ENCODE data around the gene MYO1D.
"Not testable (repeated sequence)": the region's sequence is repeated elsewhere in the genome, so short reads cannot be mapped to it uniquely, and the experiment has no call there.

Gene MYO1D

DNA sequence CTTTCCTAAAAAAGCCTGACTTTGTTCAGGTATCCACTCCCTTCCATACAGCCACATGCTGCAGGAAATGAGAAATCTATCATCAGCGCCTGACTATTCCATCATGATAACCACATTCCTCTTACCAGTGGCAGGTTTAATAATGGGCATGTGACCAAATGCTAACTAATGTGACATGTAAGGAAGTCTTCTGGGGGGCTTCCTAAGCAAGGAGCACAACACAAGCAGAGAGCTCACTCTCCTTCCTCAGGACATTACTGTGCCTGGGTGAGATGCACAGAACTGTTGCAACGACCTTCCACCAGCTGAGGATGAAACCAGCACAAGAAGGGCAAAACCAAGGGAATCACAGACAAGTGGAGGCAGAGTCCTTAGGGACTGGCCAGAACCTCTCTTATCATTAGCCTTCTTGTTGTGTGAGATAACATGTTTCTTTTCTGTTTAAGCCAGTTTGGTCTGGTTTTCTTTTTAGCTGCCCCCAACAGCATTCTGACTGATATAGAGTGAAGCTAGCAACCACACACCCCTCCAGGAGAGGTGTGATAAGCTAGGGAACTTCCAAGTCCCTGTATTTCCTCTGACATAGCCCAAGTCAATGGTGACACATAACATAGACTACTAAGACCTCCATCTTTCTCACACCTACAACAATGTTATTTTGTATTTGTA is 16.9 kb downstream of the MYO1D start:
- no peak for DNase-seq (ENCODE audit: low read depth, low spot score)

DNA sequence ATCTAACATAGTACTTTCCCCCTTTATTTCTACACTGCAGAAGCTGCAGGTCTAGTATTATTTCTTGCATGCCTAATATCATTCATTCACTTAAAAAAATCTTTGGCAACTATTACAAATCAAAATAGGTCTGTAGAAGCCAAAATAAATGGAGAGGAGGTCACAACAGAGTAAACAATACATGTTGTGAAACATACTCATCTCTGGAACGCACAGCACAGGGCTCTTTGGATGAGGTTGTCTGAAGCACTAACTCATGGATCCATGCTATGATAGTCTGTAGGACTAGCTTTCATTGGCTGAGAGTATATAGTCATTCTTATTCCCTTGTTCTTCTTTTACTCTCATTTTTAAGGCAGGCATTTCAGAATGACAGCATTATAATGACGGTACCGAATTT is 21.3 kb downstream of the MYO1D start:
- no peak for DNase-seq (ENCODE audit: low read depth, low spot score)

DNA sequence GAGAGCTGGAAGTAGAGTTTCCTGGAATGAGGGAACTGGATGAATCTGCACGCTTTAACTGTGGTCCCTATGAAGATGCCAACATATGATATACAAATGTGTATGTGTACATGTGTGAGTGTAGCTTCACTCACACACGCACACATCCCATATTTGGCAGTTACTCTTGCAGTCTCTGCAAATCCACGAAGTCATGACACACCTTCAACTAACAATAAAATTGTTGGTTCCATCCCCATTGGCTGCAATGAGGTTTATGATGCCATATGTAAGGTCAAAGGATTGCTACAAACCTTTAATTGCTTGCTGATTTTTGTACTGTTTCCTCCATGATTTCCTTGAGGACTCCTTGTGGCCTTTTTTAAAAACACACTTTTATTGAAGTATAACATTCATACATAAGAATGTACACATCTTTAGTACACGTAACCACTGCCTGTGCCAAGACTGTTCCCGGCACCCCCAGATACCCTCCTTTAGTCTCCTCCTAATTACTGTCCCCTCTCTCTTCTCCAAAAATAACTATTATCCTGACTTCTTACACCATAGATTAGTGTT is 22.0 kb downstream of the MYO1D start:
- no peak for DNase-seq (ENCODE audit: low read depth, low spot score)

DNA sequence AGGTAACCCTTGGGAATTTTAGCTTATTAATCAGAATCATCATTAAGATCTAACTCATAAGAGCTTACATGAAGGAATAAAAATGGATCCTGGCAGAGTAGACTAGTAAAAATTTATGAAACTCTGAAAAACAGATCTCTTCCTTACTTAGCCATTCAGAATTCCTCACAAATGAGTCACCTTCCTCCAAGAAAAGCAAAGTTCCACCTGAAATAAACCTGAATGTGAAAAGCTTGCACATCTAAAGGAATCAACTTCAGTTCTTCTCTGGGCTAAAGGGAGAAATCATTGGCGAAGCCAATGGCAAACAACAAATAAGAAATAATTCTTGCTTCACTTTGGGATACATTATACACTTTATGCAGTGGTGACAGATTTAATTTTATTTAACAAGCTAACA is 22.7 kb downstream of the MYO1D start:
- DNase-seq (ENCODE audit: low read depth, low spot score), result no peak

DNA sequence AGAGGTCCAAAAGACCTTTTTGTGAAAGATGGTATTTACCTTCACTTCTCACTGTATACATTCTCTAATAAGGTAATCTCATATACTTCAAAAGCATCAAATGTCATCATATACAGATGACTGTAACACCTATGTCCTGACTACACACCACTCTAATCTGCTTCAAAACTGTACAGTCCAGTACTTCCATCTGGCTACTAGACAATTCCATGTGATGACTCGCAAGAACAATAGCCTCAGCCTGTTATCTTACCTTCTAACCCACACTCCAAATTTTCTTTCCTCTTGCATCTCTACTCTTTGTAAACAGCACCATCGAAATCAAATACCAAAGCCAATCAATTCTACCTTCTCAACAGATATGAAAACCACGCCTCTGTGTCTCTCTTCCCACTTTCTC is 24.1 kb downstream of the MYO1D start:
- no peak for DNase-seq (ENCODE audit: low read depth, low spot score)

DNA sequence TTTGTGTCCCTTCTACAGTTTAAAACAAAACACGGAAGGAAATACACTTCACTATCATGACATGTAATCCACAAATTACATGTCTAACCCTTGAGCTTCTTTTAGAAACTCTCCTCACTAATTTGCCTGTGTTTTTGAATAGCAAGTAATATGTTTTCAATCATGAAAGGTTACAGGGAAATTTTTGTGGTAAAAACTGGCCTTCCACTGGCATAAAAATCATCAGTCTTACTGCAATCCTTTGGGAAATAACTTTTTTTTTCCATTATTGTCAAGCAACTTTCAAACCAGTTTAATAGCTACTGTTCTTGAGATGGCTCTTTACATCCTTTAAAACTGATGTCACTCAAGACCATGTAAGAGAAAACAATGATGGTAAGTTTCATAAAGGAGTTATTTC is 27.0 kb downstream of the MYO1D start:
- DNase-seq (ENCODE audit: low read depth, low spot score), result no peak

DNA sequence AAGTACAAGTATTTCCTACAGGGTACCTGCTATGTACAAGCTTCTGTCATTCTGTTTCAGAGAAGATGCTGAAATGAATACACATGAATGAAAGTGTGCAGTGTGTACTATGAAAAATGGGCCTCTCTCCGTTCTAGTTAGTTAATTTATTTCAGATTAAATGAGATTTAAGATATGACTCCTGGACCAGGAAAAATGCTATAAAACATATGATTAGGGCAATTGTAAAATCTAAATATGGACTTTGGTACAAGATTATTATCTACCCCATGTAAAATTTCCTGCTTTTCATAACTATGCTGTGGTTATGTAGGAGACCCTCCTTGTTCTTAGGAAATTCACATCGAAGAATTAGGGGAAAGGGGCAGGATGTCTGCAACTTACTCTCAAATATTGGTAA is 28.9 kb downstream of the MYO1D start:
- DNase-seq (ENCODE audit: low read depth, low spot score), result no peak

DNA sequence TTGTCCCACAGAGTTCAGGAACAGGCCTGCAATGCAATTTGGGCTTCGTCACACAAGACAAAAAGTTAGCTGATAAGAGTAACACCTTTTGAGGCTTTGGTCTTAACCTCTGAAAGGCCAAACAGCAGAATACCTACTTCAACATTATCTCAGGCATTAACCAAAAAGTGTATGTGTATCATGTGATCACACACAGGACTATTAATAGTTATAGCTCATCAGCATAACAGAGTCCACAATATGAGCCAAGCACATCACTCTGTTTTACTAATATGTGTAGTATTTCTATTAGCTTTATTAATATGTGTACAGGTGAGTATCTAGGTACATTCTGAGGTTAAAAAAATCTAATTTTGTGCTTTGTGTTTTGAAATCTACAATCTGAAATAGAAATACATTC is 30.8 kb downstream of the MYO1D start:
- no peak for DNase-seq (ENCODE audit: low read depth, low spot score)

DNA sequence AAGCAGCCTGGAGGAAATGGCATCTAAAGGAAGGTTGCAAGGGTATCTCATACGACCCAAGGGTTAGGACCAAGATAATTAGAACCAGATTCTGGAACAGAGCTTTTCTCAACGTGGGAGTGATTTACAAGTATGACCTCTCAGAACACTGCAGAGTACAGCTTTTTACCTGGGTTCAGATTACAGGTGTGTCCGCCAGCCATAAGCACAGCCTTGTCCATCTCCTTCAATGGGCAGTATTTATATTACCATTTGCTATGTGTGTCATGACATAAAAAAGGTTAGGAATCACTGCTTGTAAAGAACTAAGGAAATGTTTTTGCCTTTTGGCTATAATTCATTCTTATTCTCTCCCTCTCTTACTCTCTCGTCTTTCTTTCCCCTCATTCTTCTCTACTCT is 36.7 kb downstream of the MYO1D start:
- DNase-seq (ENCODE audit: low read depth, low spot score), result no peak

DNA sequence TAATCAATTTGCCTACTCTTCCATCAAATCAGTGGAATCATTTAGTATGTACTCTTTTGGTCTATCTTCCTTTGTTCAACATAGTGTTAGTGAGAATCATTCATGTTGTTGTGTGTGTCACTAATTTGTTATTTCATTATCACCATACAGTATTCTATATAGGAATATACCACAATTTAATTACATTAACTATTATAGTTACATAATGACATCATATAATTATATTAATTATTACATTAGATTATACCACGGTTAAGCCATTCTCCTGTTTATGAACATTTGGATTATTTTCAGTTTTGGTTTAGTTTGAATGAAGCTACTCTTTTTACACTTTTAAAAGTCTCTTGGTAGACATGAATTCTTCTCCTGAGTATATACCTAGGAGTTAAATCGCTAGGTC is 40.4 kb downstream of the MYO1D start:
- no peak for DNase-seq (ENCODE audit: low read depth, low spot score)

DNA sequence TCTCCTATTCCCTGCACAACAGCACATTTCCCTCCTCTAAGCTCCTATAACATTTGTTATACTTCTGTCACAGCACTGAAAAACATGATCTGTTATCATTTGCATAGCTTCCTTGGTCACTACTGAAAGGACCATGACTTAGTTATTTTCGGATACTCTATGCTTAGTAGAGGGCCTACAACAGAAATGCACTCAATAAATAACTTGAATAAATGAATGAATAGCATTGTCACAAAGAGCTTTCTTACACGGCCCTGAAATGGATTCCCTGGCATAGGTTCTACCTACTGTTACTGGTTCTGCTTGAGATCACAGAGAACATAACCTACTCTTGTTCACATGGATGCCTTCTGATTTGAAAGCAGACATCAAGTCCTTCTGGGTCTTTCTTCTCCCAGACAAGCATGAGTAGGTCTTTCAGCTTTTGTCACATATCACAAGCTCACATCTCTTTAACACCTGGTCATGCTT is 41.6 kb downstream of the MYO1D start:
- no peak for DNase-seq (ENCODE audit: low read depth, low spot score)

DNA sequence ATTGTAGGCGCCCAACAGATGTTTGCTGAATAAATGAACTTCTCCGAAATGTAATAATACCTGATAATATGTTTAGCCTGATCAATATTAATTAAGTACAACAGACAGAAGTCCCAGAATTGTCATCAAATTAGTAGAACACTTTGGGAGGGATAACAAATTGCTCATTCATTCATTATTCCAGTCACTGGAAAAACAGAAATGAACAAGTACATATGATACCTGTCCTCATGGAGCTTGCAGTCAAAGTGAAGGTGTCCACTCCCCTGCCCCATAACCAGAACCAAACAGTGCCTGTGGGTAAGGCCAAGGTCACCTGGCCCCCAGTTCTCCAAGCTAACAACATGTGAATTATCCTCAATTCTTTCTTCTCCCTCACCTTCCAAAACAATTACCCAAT is 42.8 kb downstream of the MYO1D start:
- no peak for DNase-seq (ENCODE audit: low read depth, low spot score)

DNA sequence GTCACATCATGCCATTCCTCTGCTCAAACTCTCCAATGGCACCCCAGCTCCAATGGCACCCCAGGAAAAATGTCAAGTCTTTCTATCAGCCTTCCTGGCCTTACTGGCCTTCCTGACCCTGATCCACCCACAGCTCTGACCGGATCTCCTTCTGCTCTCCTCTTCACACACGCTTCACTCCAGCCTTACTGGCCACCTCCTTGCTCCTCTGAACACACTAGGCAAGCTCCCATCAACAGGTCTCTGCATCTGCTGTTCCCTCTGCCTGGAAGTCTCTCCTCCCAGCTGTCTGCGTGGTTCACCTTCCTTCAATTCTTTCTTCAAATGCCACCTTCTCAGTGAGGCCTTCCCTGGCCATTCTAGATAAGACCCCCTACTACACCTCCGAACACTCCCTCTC is 43.4 kb downstream of the MYO1D start:
- DNase-seq (ENCODE audit: low read depth, low spot score), result no peak

DNA sequence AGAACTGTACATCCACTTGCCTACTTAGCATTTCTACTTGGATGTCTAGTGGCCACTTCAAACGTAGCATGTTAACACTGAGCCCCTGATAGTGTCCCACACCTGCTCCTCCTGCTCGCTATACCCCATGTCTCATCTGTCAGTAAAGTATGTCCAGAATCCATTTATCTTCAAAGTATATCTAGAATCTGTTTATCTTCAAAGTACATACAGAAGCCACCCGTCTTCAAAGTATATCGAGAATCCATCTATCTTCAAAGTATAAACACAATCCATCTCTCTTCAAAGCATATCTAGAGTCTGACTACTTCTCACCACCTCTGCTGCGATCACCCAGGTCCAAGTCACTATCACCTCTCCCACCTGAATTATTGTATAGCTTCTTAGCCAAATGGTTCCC is 43.8 kb downstream of the MYO1D start:
- DNase-seq (ENCODE audit: low read depth, low spot score), result no peak

DNA sequence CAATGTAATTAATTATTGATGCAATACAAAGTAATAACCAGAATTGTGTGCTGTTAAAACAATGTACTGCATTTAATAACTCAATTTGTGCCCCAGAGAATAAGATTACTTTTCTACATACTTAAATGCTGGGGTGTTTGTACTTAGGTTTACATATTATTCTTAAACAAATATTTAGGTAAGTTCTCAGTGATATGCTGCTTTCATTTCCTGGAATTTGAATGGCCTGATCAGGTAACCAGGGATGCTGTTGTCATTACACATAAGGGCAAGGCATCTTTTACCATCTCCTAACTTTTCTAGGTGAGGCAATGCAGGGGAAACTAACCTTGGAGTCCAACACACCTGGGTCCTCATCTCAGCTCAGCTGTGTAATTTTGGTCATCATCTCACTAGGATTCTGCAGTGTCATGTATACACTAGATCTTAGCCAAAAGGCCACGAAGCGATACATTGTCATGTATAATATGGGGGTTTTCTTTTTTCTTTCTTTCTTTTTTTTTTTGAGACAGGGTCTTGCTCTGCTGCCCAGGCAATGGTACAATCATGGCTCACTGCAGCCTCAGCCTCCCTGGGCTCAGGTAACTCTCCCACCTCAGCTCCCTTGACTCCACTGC is 45.2 kb downstream of the MYO1D start:
- DNase-seq (ENCODE audit: low read depth, low spot score), result no peak

DNA sequence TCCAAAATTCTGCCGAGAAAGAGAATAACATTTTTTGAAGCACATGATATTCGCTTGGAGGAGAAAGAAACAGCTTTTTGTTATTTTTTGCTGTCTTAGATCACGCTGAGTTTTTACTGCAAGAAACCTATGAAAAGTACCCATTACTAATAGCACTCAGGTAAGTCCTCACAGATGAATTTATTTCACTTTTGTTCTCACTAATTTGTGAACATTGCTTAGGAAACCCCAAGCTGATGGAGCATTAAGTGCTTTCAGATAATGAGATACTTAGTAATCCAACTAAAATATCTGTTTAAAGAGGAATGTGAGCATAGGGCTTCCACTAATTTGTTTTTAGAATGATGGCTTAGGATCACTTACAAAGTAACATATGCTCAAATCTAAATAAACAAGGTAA is 45.7 kb downstream of the MYO1D start:
- DNase-seq (ENCODE audit: low read depth, low spot score), result no peak

DNA sequence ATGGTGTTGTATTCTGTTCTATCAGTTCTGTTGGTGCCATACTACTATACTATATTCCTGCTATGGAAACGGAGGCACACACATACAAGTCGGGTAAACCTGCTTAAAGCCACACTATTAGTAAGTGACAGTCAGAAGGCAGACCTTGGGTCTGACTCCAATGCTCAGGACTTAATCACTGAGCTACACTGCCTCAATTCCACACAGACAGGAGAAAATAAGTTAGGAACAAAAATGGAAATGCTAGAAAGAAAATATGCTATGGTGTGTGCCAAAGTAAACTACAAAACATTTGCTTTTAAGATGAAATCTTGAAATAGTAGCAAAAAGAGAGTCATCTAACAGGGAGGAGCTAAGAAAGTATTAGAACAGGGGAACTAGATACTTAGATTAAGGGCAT is 48.1 kb downstream of the MYO1D start:
- DNase-seq (ENCODE audit: low read depth, low spot score), result no peak

DNA sequence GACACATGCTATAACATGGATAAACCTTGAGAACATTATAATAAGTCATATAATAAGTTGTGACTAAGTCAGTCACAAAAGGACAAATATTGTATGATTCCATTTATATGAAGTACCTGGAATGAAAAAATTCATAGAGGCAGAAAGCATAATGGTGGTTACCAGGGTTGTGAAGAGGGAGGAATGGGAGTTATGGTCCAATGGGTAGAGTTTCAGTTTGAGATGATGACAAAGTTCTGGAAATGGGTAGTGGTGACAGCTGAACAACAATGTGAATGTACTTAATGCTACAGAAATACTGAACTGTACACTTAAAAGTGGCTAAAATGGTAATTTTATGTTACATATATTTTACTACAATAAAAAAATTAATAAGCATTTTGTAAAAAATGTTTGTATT is 49.7 kb downstream of the MYO1D start:
- DNase-seq (ENCODE audit: low read depth, low spot score), result no peak

DNA sequence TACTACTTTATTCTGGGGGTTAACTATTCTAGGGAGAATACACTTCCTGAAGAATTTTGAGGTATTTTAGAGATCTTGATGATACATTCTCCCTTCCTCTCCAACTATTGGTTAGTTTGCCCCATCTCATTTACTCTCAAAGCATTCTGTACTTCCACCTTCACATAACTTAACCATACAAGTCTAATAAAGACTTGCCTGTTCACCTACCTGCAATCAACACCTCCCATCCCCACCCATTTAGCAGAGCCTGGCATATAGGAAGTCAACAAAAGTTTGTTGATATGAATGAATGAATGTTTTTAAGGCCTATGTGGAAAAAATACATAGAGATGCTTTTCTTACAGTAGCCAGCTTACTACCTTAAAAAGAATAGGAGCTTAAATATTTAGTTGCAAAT is 50.8 kb downstream of the MYO1D start:
- no peak for DNase-seq (ENCODE audit: low read depth, low spot score)

DNA sequence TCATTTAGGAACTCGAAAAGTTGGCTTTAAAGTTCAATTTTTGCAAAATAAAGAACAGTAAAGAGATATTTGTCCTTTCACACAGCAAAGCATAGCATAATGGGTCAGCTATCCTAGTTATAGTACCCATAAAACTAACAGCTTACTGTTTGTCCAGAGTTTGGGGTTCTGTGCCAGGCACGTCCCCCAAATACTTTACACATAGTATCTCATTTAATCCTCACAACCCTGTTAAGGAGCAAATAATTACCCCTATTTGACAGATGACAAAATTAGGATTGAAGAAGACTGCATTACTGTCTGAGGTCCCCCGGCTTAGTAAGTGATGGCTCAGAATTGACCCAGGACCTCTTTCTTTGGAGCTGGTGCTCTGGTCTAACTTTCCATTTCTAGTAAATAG is 52.6 kb downstream of the MYO1D start:
- no peak for DNase-seq (ENCODE audit: low read depth, low spot score)

DNA sequence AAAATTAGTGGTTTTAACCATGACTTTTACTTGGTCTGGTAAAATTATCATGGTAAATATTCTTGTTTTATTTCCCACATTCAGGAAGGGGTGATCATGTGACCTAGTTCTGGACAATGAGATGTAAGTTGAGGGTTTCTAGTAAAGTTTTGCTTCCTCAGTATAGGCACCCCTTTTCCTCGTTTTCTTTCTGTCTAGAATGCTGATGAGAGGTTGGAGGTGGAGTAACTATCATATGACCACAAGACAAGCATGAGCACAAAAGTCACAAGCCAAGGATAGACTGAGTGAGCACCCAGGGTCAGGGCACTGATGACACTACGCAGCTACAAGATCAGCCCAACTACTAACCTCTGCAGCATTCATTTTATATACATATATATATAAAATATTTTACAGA is 53.9 kb downstream of the MYO1D start:
- no peak for DNase-seq (ENCODE audit: low read depth, low spot score)

DNA sequence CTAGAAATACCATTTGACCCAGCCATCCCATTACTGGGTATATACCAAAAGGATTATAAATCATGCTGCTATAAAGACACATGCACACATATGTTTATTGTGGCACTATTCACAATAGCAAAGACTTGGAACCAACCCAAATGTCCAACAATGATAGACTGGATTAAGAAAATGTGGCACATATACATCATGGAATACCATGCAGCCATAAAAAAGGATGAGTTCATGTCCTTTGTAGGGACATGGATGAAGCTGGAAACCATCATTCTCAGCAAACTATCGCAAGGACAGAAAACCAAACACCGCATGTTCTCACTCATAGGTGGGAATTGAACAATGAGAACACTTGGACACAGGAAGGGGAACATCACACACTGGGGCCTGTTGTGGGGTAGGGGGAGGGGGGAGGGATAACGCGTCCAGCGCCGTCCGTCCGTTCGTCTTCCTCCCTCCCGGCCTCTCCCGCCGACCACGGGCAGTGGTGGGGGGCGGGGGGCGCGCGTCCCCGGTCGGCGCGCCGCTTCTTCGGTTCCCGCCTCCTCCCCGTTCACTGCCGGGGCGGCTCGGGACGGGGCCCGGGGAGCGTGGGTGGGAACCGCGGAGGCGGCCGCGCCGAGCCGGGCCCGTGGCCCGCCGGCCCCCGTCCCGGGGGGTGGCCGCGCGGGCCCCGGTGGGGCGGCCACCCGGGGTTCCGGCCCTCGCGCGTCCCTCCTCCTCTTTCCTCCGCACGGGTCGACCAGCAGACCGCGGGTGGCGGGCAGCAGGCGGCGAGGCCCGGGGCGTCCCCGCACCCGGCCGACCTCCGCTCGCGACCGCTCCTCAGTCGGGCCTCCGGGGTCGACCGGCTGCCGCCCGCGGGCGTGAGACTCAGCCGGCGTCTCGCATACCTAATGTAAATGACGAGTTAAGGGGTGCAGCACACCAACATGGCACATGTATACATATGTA is 54.7 kb downstream of the MYO1D start:
- not testable (repeated sequence) for DNase-seq (ENCODE audit: low read depth, low spot score)

Data from iPS DF 19.7 (cell line).